H1 (cell line): ENCODE results near the gene DPP10. TPM values are rescaled to one million over a fixed set of nuclear protein-coding genes. Genes with fewer than 3 reads are reported as not detected.

Experiments used
- CEBPB ChIP-seq: IDR thresholded peaks from 2 replicates; pipeline ENCODE4 v1.6.1; 2012; ENCODE audit warnings: low read depth, low read length
- SIX5 ChIP-seq: IDR thresholded peaks from 2 replicates; pipeline ENCODE4 v1.6.1; 2011; ENCODE audit warnings: mild to moderate bottlenecking, low read depth, low read length
- polyA plus RNA-seq, 7 experiments: library from polyadenylated mRNA; depleted of rRNA in 3 of 7; stranded (reverse) in 5 of 7; unstranded in 2 of 7; fragments of >200 nt in 5 of 7; fragments of 200-250 nt in 2 of 7; gene quantifications; 1 replicate in 5 of 7; 2 replicates in 1 of 7; 4 replicates in 1 of 7; pipeline versions ENCODE4 v1.2.1 to v1.2.3, GENCODE V29; 2011 to 2013; ENCODE audit warnings: missing spikeins in 2 of 7, mixed read lengths in 2 of 7
- total RNA-seq: library from RNA; stranded (reverse); fragmentation: NEBNext Ultra II Directional; extraction: Animal tissue kit (Norgen Biotek cat#: 25700); gene quantifications from 2 replicates; pipeline ENCODE4 v1.2.1, GENCODE V29; 2021

The DPP10 gene
- total and polyA plus RNA-seq, 2 of the 8 experiments (the other 6 are each of a cell fraction or from before 2014, with no cell fraction given) = 3.3 to 7.2 TPM

DNA sequence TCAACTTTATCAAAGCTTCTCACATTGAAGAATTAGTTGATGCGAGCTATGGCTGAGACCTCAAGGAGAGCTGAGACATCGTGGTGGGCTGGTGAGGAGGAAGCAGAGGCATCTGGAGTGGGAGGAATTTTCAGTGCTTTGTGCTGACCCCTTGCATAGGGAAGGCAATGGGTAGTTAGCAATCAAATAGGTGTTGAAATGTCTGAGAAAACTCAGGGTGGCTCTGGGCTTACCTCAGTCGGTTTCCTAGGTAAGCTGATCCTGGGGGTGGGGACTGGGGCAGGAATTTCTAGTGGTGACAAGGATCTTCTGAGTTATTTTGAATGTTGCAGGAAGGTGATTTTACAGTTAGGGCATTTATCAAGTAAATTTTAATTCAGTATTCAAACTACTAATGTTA is 20.7 kb upstream of the DPP10 start (continued):
- TF ChIP-seq CEBPB (no peak), SIX5 (no peak)
